Astrocyte (in vitro differentiated cells and primary cell): Measurements from ENCODE around the gene GPR12.

Experiments used
- EZH2 ChIP-seq: IDR thresholded peaks from 2 replicates; pipeline ENCODE4 v1.6.1; 2012; ENCODE audit warnings: mild to moderate bottlenecking, low read length, inconsistent platforms; ENCODE audit not compliant: insufficient read depth
- TF ChIP-seq, protein P1 (sequence below): IDR thresholded peaks from 2 replicates; pipeline ENCODE4 v1.5.1; 2011; ENCODE audit warnings: low read depth, mild to moderate bottlenecking, inconsistent platforms, low read length, moderate library complexity; ENCODE audit not compliant: insufficient read depth

DNA sequence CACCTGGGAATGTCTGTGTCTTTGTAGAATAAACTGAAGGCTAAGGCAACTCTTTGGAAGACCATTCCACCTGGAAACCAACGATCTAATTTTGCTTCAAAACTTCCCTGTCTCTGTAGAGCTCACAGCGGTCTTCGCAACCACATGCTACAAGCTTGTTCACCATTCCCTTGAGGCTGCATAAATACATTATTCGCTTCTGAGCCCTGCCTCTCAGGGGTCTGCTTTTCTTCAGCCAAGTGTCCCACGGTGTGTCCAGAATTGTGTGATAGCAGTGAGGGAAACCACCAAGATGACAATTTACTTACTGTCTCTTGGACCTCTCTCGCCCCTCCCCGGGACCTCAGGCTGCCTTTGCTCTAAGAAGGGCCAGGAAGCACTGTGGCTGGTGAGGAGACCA lies 51.1 kb downstream of the GPR12 start:
- TF ChIP-seq, protein P1, sequence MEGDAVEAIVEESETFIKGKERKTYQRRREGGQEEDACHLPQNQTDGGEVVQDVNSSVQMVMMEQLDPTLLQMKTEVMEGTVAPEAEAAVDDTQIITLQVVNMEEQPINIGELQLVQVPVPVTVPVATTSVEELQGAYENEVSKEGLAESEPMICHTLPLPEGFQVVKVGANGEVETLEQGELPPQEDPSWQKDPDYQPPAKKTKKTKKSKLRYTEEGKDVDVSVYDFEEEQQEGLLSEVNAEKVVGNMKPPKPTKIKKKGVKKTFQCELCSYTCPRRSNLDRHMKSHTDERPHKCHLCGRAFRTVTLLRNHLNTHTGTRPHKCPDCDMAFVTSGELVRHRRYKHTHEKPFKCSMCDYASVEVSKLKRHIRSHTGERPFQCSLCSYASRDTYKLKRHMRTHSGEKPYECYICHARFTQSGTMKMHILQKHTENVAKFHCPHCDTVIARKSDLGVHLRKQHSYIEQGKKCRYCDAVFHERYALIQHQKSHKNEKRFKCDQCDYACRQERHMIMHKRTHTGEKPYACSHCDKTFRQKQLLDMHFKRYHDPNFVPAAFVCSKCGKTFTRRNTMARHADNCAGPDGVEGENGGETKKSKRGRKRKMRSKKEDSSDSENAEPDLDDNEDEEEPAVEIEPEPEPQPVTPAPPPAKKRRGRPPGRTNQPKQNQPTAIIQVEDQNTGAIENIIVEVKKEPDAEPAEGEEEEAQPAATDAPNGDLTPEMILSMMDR, result no peak
- no peak for TF ChIP-seq EZH2
